Caco-2 (cell line): ENCODE data around the gene CELA1. TPM values are rescaled to one million over a fixed set of nuclear protein-coding genes. Genes with fewer than 3 reads are reported as not detected.

Experiments
- BruUV-seq: library from RNA; stranded (reverse); fragments of 400-500 nt; replicated peaks from 2 replicates; lab custom pipeline; 2021; lab: Mats Ljungman, UMichigan
- CTCF ChIA-PET: fragments of 300-600 bp; sonication (Branson Sonifier 250); formaldehyde crosslinking; loops from one replicate; lab custom pipeline; 2022; ENCODE audit warnings: antibody characterized with exemption; lab: Charles Lee
- POLR2A ChIA-PET: fragments of 300-600 bp; sonication (Branson Sonifier 250); formaldehyde crosslinking; loops from one replicate; lab custom pipeline; 2022; ENCODE audit warnings: antibody characterized with exemption; lab: Charles Lee
- DNase-seq, 2 experiments: peaks; one replicate each; pipeline versions ENCODE4 v3.0.0 to v3.0.0-alpha.2; 2020 to 2022
- H3K27me3 ChIP-seq: replicated peaks from 2 replicates; pipeline ENCODE4 v1.6.0; 2011; ENCODE audit warnings: low read length; ENCODE audit not compliant: control insufficient read depth, insufficient read depth
- H3K36me3 ChIP-seq: 2 replicates; pipeline ENCODE4 v1.5.1; 2011; ENCODE audit warnings: low read length; ENCODE audit not compliant: control insufficient read depth, insufficient read depth
- H3K4me1 ChIP-seq: fragments of 250-450 bp; sonication (Bioruptor Pico); 2 replicates; pipeline ENCODE4 v1.5.1; 2020; ENCODE audit warnings: mild to moderate bottlenecking
- H3K4me3 ChIP-seq: 2 replicates; pipeline ENCODE4 v1.5.1; 2011; ENCODE audit warnings: low read depth, mild to moderate bottlenecking, control low read depth, low read length
- H3K9me3 ChIP-seq: fragments of 250-450 bp; sonication (Bioruptor Pico); 2 replicates; pipeline ENCODE4 v1.5.1; 2020; ENCODE audit warnings: mild to moderate bottlenecking, moderate library complexity
- H3K27ac Mint-ChIP-seq: one replicate; pipeline ENCODE4 v1.8.0; 2022; ENCODE audit warnings: mixed read lengths; ENCODE audit not compliant: unreplicated experiment
- H3K27me3 Mint-ChIP-seq: one replicate; pipeline ENCODE4 v1.8.0; 2022; ENCODE audit warnings: mixed read lengths; ENCODE audit not compliant: insufficient read depth, unreplicated experiment
- H3K36me3 Mint-ChIP-seq: one replicate; pipeline ENCODE4 v1.8.0; 2022; ENCODE audit warnings: mild to moderate bottlenecking, mixed read lengths; ENCODE audit not compliant: insufficient read depth, unreplicated experiment
- H3K4me1 Mint-ChIP-seq: one replicate; pipeline ENCODE4 v1.8.0; 2022; ENCODE audit warnings: low read depth, mixed read lengths; ENCODE audit not compliant: unreplicated experiment
- H3K4me3 Mint-ChIP-seq: one replicate; pipeline ENCODE4 v1.8.0; 2022; ENCODE audit warnings: mild to moderate bottlenecking, moderate library complexity, mixed read lengths; ENCODE audit not compliant: unreplicated experiment
- H3K9me3 Mint-ChIP-seq: one replicate; pipeline ENCODE4 v1.8.0; 2022; ENCODE audit warnings: mixed read lengths; ENCODE audit not compliant: unreplicated experiment
- CTCF ChIP-seq, 2 experiments: fragments of 200-600 bp in 1 of 2; IDR thresholded peaks; 1 replicate in 1 of 2; 2 replicates in 1 of 2; pipeline versions ENCODE4 v1.5.1 to v1.8.0; 2011 to 2022; ENCODE audit warnings: antibody characterized with exemption in 1 of 2, control low read depth in 1 of 2, inconsistent platforms in 1 of 2, low read depth in 1 of 2, low read length in 1 of 2, mild to moderate bottlenecking in 1 of 2, moderate library complexity in 1 of 2; ENCODE audit not compliant: insufficient read depth in 1 of 2, severe bottlenecking in 1 of 2, unreplicated experiment in 1 of 2
- intact Hi-C: fragments of 100-400 bp; cut with micrococcal nuclease; formaldehyde crosslinking; loops from one replicate; pipeline ENCODE4 v1.10.0; 2022; ENCODE audit not compliant: unreplicated experiment
- total RNA-seq: library from RNA; stranded (reverse); gene quantifications from 2 replicates; pipeline ENCODE4 v1.2.3, GENCODE V29; 2022

CELA1 gene
- total RNA-seq, 1 experiment from 2014 or later, result not detected

GRCh38 chr12:51281202-51281924 lies 65.1 kb downstream of the CELA1 start:
- H3K9me3 ChIP-seq, result no peaks in the 10 kb centered on the region
- Mint-ChIP-seq H3K4me1 (peaks cover 6% of the 10 kb centered on the region), H3K27ac (no peak overlapping the region), H3K9me3 (no peaks in the 10 kb centered on the region), H3K4me3 (no peak overlapping the region), H3K27me3 (no peaks in the 10 kb centered on the region), H3K36me3 (no peaks in the 10 kb centered on the region)
- H3K36me3 ChIP-seq, result no peaks in the 10 kb centered on the region
- no peak for DNase-seq
- ChIA-PET POLR2A (no interaction called here), CTCF (no interaction called here)
- no peak overlapping the region for H3K4me3 ChIP-seq
- H3K27me3 ChIP-seq, result no peaks in the 10 kb centered on the region
- intact Hi-C loops, result no loop called here
- H3K4me1 ChIP-seq, result no peaks in the 10 kb centered on the region
- TF ChIP-seq CTCF (IDR thresholded peaks at IDR 0.05; ENCODE audit: insufficient read depth in 1 of 2, low read depth in 1 of 2, low read length in 1 of 2, severe bottlenecking in 1 of 2, unreplicated experiment in 1 of 2), result no peak
- no TSS peak for BruUV-seq

Other genes with a start within 250 kb of the CELA1 start
- gene TFCP2, start 173.5 kb downstream of the CELA1 start, total RNA-seq, result 51.4 and 52.6 TPM in 2 replicates
- 4.1 and 5.3 TPM in 2 replicates for gene POU6F1, start 128.6 kb downstream of the CELA1 start, total RNA-seq
- gene DAZAP2, start 107.9 kb downstream of the CELA1 start, total RNA-seq, result 84.9 and 100 TPM in 2 replicates
- 95.1 and 108 TPM in 2 replicates for gene SMAGP, start 76.3 kb downstream of the CELA1 start, total RNA-seq
- gene BIN2, start 22.5 kb downstream of the CELA1 start, total RNA-seq, result 0.16 and 0.18 TPM in 2 replicates
- 170 and 190 TPM in 2 replicates for gene GALNT6, start 44.7 kb upstream of the CELA1 start, total RNA-seq
- gene SLC4A8, start 78.2 kb upstream of the CELA1 start, total RNA-seq, result 62.7 and 67.0 TPM in 2 replicates
- 14.7 and 16.5 TPM in 2 replicates for gene SCN8A, start 244.6 kb upstream of the CELA1 start, total RNA-seq